22Rv1 (cell line): ENCODE data around the gene TCN2.
"Not testable (repeated sequence)": the region's sequence is repeated elsewhere in the genome, so short reads cannot be mapped to it uniquely, and the experiment has no call there.

Experiments used
- H3K27ac ChIP-seq: fragments of 450-650 bp; 2 replicates; pipeline ENCODE4 v1.5.1; 2017
- CTCF ChIP-seq: fragments of 450-650 bp; IDR thresholded peaks from 2 replicates; pipeline ENCODE4 v1.5.1; 2017; ENCODE audit warnings: mild to moderate bottlenecking
- ZFX ChIP-seq: fragments of 450-650 bp; IDR thresholded peaks from 2 replicates; pipeline ENCODE4 v1.6.1; 2017; ENCODE audit warnings: antibody characterized with exemption, borderline replicate concordance

Gene TCN2

GRCh38 chr22:30617819-30618218 is 10.8 kb downstream of the TCN2 start:
- no peak for TF ChIP-seq ZFX
- no peak for TF ChIP-seq CTCF
- H3K27ac ChIP-seq = no peak overlapping the region

GRCh38 chr22:30619909-30620308 is 12.9 kb downstream of the TCN2 start:
- H3K27ac ChIP-seq = not testable (repeated sequence)

- TF ChIP-seq CTCF (no peak), ZFX (no peak)
- H3K27ac ChIP-seq = no peak overlapping the region
These were observed 19.4 kb downstream of the TCN2 start for GRCh38 chr22:30626413-30626812.

GRCh38 chr22:30627471-30627870 is 20.5 kb downstream of the TCN2 start:
- H3K27ac ChIP-seq = no peak overlapping the region
- TF ChIP-seq ZFX (no peak), CTCF (no peak)

- TF ChIP-seq ZFX = no peak
- no peak for TF ChIP-seq CTCF
- H3K27ac ChIP-seq = no peak overlapping the region
These were observed 21.5 kb downstream of the TCN2 start for GRCh38 chr22:30628491-30628890.

GRCh38 chr22:30631469-30631868 is 24.5 kb downstream of the TCN2 start:
- not testable (repeated sequence) for H3K27ac ChIP-seq

GRCh38 chr22:30634471-30635233 is 27.7 kb downstream of the TCN2 start:
- TF ChIP-seq CTCF (peak; percentile 95), ZFX (no peak)
- H3K27ac ChIP-seq = peak overlapping the region; percentile 56; the same call in 1 of the 2 replicates

GRCh38 chr22:30635273-30636225 is 28.6 kb downstream of the TCN2 start, which contains the start of gene SLC35E4:
SLC35E4 (plus strand) TSS chr22:30635781; CDS start chr22:30636451, 670 bp downstream.
- H3K27ac ChIP-seq = peak within 1 kb of the TSS; percentile 56
- TF ChIP-seq CTCF (no peak), ZFX (no peak)
